NCI-H69 (cell line): Measurements from ENCODE around the gene PLCL2.
"Not testable (repeated sequence)": the region's sequence is repeated elsewhere in the genome, so short reads cannot be mapped to it uniquely, and the experiment has no call there.

Experiments used
- DNase-seq: peaks from one replicate; lab custom pipeline; 2025; lab: John Stamatoyannopoulos, UW

Gene PLCL2

GRCh38 chr3:17075907-17076306 lies 191.2 kb downstream of the PLCL2 start:
- no peak for DNase-seq

- no peak for DNase-seq
Measured at GRCh38 chr3:17076940-17077605, 192.3 kb downstream of the PLCL2 start.

- no peak for DNase-seq
Measured at GRCh38 chr3:17077606-17078005, 192.9 kb downstream of the PLCL2 start.

GRCh38 chr3:17078926-17079465 lies 194.2 kb downstream of the PLCL2 start:
- peak; percentile 77 for DNase-seq

GRCh38 chr3:17079933-17080332 lies 195.2 kb downstream of the PLCL2 start:
- no peak for DNase-seq

- no peak for DNase-seq
Measured at GRCh38 chr3:17081520-17081919, 196.8 kb downstream of the PLCL2 start.

- no peak for DNase-seq
Measured at GRCh38 chr3:17087509-17087908, 202.8 kb downstream of the PLCL2 start.

- no peak for DNase-seq
Measured at GRCh38 chr3:17088017-17088416, 203.3 kb downstream of the PLCL2 start.

GRCh38 chr3:17088602-17089313 lies 204.0 kb downstream of the PLCL2 start:
- no peak for DNase-seq

- no peak for DNase-seq
Measured at GRCh38 chr3:17089314-17089700, 204.6 kb downstream of the PLCL2 start.

- peak; percentile 3 for DNase-seq
Measured at GRCh38 chr3:17090280-17090983, 205.7 kb downstream of the PLCL2 start.

- peak; percentile 25 for DNase-seq
Measured at GRCh38 chr3:17091910-17092582, 207.3 kb downstream of the PLCL2 start.

GRCh38 chr3:17092583-17092933 lies 207.8 kb downstream of the PLCL2 start:
- DNase-seq = no peak

- no peak for DNase-seq
Measured at GRCh38 chr3:17094551-17094950, 209.8 kb downstream of the PLCL2 start.

- DNase-seq = no peak
Measured at GRCh38 chr3:17103579-17103978, 218.8 kb downstream of the PLCL2 start.

GRCh38 chr3:17106801-17107200 lies 222.0 kb downstream of the PLCL2 start:
- not testable (repeated sequence) for DNase-seq

- DNase-seq = no peak
Measured at GRCh38 chr3:17110660-17111396, 226.1 kb downstream of the PLCL2 start.

GRCh38 chr3:17111586-17111985 lies 226.8 kb downstream of the PLCL2 start:
- no peak for DNase-seq

GRCh38 chr3:17115186-17115585 lies 230.4 kb downstream of the PLCL2 start:
- no peak for DNase-seq

GRCh38 chr3:17116007-17116600 lies 231.3 kb downstream of the PLCL2 start:
- DNase-seq = no peak

GRCh38 chr3:17118771-17119170 lies 234.0 kb downstream of the PLCL2 start:
- DNase-seq = no peak
